Measurements from ENCODE around the gene CCM2L. TPM values are rescaled to one million over a fixed set of nuclear protein-coding genes. Genes with fewer than 3 reads are reported as not detected.

CCM2L gene
- total RNA-seq, 1 donor from 2014 or later: 6.3 TPM

DNA sequence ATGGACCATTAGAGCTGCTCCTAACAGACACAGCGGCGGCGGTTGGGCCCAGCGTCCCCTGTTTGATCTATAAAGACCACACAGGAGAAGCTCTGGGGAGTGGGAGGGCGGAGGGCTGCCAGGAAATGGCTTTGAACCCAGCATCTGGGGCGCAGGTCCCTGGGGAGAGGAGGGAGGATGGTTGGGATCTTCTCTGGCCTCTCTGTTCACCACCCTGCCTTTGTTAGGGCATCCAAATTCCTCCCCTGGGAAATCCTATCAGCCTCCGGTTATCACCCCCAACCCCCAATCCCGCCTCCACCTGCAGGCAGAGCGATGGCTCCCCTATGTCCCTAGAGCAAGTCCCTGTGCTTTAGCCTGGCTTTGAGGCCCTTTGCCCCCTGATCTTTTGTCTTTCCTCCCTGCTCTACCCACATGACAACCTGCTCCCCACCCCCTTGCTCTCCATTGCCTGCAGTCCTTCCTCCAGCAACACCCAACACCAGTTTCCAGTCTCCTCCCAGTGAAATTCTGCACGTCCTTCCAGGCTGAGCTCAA lies 35.2 kb upstream of the CCM2L start:
- H3K27ac Mint-ChIP-seq (ENCODE audit: unreplicated experiment): peak overlapping the region; percentile 96
- H3K4me1 Mint-ChIP-seq (ENCODE audit: low read depth, unreplicated experiment): peaks cover 72% of the 10 kb centered on the region
- peaks cover 6% of the 10 kb centered on the region for H3K36me3 Mint-ChIP-seq (ENCODE audit: unreplicated experiment)
- H3K4me3 Mint-ChIP-seq (ENCODE audit: unreplicated experiment): peak overlapping the region; percentile 90
- peak; percentile 96 for DNase-seq
- H3K27me3 Mint-ChIP-seq (ENCODE audit: unreplicated experiment): peaks cover 14% of the 10 kb centered on the region
- H3K9me3 Mint-ChIP-seq (ENCODE audit: unreplicated experiment): peaks cover 15% of the 10 kb centered on the region
- TF ChIP-seq CTCF (IDR thresholded peaks at IDR 0.05; ENCODE audit: partially characterized antibody, unreplicated experiment): no peak

- H3K36me3 Mint-ChIP-seq (ENCODE audit: unreplicated experiment): no peaks in the 10 kb centered on the region
- H3K27me3 Mint-ChIP-seq (ENCODE audit: unreplicated experiment): peaks cover 12% of the 10 kb centered on the region
- H3K9me3 Mint-ChIP-seq (ENCODE audit: unreplicated experiment): peaks cover 12% of the 10 kb centered on the region
- H3K4me1 Mint-ChIP-seq (ENCODE audit: low read depth, unreplicated experiment): peaks cover 65% of the 10 kb centered on the region
- no peak for TF ChIP-seq CTCF (IDR thresholded peaks at IDR 0.05; ENCODE audit: partially characterized antibody, unreplicated experiment)
- H3K27ac Mint-ChIP-seq (ENCODE audit: unreplicated experiment): no peak overlapping the region
- H3K4me3 Mint-ChIP-seq (ENCODE audit: unreplicated experiment): no peak overlapping the region
- DNase-seq: no peak
Measured at GRCh38 chr20:31975874-31976273, 34.4 kb upstream of the CCM2L start.

DNA sequence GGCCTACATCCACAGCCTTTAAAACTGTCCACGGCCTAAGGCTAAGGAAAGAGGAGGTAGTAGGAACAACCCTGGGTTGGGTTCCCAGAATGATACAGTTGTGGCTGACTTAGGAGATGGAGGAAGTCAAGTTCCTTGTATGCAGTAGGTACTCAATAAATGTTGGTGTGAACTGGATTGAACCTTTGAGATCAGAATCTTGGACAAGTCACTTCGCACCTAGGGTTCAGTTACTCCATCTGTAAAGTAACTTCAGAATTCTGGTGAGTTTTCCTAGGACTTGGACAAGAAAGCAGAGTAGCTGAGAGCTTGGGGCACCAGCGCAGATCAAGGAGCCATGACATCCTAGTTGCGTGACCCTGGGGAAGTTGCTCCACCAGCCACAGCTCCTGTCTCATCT lies 33.2 kb upstream of the CCM2L start:
- H3K4me3 Mint-ChIP-seq (ENCODE audit: unreplicated experiment): peak overlapping the region; percentile 70
- H3K9me3 Mint-ChIP-seq (ENCODE audit: unreplicated experiment): peaks cover 14% of the 10 kb centered on the region
- peak overlapping the region; percentile 31 for H3K27ac Mint-ChIP-seq (ENCODE audit: unreplicated experiment)
- H3K27me3 Mint-ChIP-seq (ENCODE audit: unreplicated experiment): peaks cover 17% of the 10 kb centered on the region
- no peak for DNase-seq
- H3K4me1 Mint-ChIP-seq (ENCODE audit: low read depth, unreplicated experiment): peaks cover 59% of the 10 kb centered on the region
- no peak for TF ChIP-seq CTCF (IDR thresholded peaks at IDR 0.05; ENCODE audit: partially characterized antibody, unreplicated experiment)
- H3K36me3 Mint-ChIP-seq (ENCODE audit: unreplicated experiment): peaks cover 5% of the 10 kb centered on the region

GRCh38 chr20:31979713-31980426 lies 30.4 kb upstream of the CCM2L start:
- H3K4me1 Mint-ChIP-seq (ENCODE audit: low read depth, unreplicated experiment): peaks cover 44% of the 10 kb centered on the region
- H3K9me3 Mint-ChIP-seq (ENCODE audit: unreplicated experiment): peaks cover 21% of the 10 kb centered on the region
- H3K27ac Mint-ChIP-seq (ENCODE audit: unreplicated experiment): peak overlapping the region; percentile 9
- no peak for DNase-seq
- peaks cover 20% of the 10 kb centered on the region for H3K27me3 Mint-ChIP-seq (ENCODE audit: unreplicated experiment)
- H3K36me3 Mint-ChIP-seq (ENCODE audit: unreplicated experiment): peaks cover 14% of the 10 kb centered on the region
- no peak overlapping the region for H3K4me3 Mint-ChIP-seq (ENCODE audit: unreplicated experiment)
- TF ChIP-seq CTCF (IDR thresholded peaks at IDR 0.05; ENCODE audit: partially characterized antibody, unreplicated experiment): no peak

GRCh38 chr20:31981784-31982183 lies 28.5 kb upstream of the CCM2L start:
- peak overlapping the region; percentile 12 for H3K4me3 Mint-ChIP-seq (ENCODE audit: unreplicated experiment)
- no peak for DNase-seq
- peaks cover 35% of the 10 kb centered on the region for H3K4me1 Mint-ChIP-seq (ENCODE audit: low read depth, unreplicated experiment)
- H3K27me3 Mint-ChIP-seq (ENCODE audit: unreplicated experiment): peaks cover 15% of the 10 kb centered on the region
- TF ChIP-seq CTCF (IDR thresholded peaks at IDR 0.05; ENCODE audit: partially characterized antibody, unreplicated experiment): no peak
- peaks cover 16% of the 10 kb centered on the region for H3K9me3 Mint-ChIP-seq (ENCODE audit: unreplicated experiment)
- H3K36me3 Mint-ChIP-seq (ENCODE audit: unreplicated experiment): peaks cover 14% of the 10 kb centered on the region
- peak overlapping the region; percentile 19 for H3K27ac Mint-ChIP-seq (ENCODE audit: unreplicated experiment)
